Psoas muscle (tissue), 8 donors: Measurements from ENCODE around the gene ZNF668. TPM values are rescaled to one million over a fixed set of nuclear protein-coding genes. Genes with fewer than 3 reads are reported as not detected.

Experiments
- ATAC-seq, 4 donors: fragments of 200-7000 bp; cut with Tn5 transposase; one replicate each; pipeline ENCODE4 v1.9.1; 2020; ENCODE audit warnings: moderate library complexity in 3 of 4, mild to moderate bottlenecking in 2 of 4
- DNase-seq, 2 donors: peaks; one replicate each; pipeline ENCODE4 v3.0.0-alpha.2; 2020
- H3K27ac ChIP-seq: fragments of 200-600 bp; one replicate; pipeline ENCODE4 v1.8.0; 2022
- H3K27me3 ChIP-seq, 3 donors: fragments of 200-600 bp in 1 of 3; one replicate each; pipeline versions ENCODE4 v1.6.1 to v1.8.0; 2013 to 2022; ENCODE audit warnings: low read length in 2 of 3, mild to moderate bottlenecking in 2 of 3, moderate library complexity in 1 of 3; ENCODE audit not compliant: insufficient read depth in 3 of 3
- H3K36me3 ChIP-seq, 2 donors: fragments of 200-600 bp in 1 of 2; one replicate each; pipeline versions ENCODE4 v1.6.1 to v1.8.0; 2013 to 2022; ENCODE audit warnings: low read depth in 1 of 2, mild to moderate bottlenecking in 1 of 2, moderate library complexity in 1 of 2; ENCODE audit not compliant: insufficient read depth in 1 of 2
- H3K4me1 ChIP-seq: fragments of 200-600 bp; one replicate; pipeline ENCODE4 v1.8.0; 2022
- H3K4me3 ChIP-seq: fragments of 200-600 bp; one replicate; pipeline ENCODE4 v1.8.0; 2022; ENCODE audit warnings: mild to moderate bottlenecking
- H3K9me3 ChIP-seq: fragments of 200-600 bp; one replicate; pipeline ENCODE4 v1.8.0; 2022
- WGBS, 3 donors: extraction: QIAGEN DNeasy Blood & Tissue Kit; methylation state at CpG; one replicate each; pipeline versions ENCODE4 v1.1.6 to v1.1.7; 2013; 5-methylcytosine and 5-hydroxymethylcytosine counted together
- intact Hi-C, 2 donors: fragments of 100-400 bp; cut with DNase I; formaldehyde crosslinking; loops; one replicate each; pipeline versions ENCODE4 v1.11.0 to v1.14.2; 2022
- long read RNA-seq, 2 donors: library from polyadenylated mRNA; unstranded; transcript quantifications; one replicate each; pipeline ENCODE4 v2.0.0, GENCODE V29; 2021
- polyA plus RNA-seq, 3 donors: library from polyadenylated mRNA; stranded (reverse); fragments of 200-250 nt; gene quantifications; one replicate each; pipeline ENCODE4 v1.2.3, GENCODE V29; 2013
- total RNA-seq, 4 donors: library from RNA; stranded (reverse); fragmentation: NEBNext Ultra II Directional in 2 of 4; extraction: Animal tissue kit (Norgen Biotek cat#: 25700) in 2 of 4; gene quantifications; one replicate each; pipeline versions ENCODE4 v1.2.1 to v1.2.4, GENCODE V29; 2021 to 2023
- TF ChIP-seq, protein P1 (sequence below): fragments of 200-600 bp; IDR thresholded peaks from one replicate; pipeline ENCODE4 v1.8.0; 2022; ENCODE audit warnings: antibody characterized with exemption
- donor health status: healthy with polysubstance abuse.
- donor health status: DM: no; HTN: no; CAD: no; lungs with moderate emphysema.
- donor health status: Bipolar disorder and iron deficiency.
- donor health status: healthy.
- donor health status: DM: yes; HTN: yes; CAD: no.
- donor health status: DM: no; HTN: no; CAD: no.
- donor health status: DM: no; HTN: no; CAD: no.
- donor health status: DM: yes; HTN: yes; CAD: no.

The ZNF668 gene
- 1 to 10 TPM; 5.3 to 7.5 (median 5.8) TPM for total RNA-seq
- 10 to 100 TPM in 2 of 3 donors, 1 to 10 TPM in 1; 7.2 to 12.3 (median 10.9) TPM for polyA plus RNA-seq
- long read RNA-seq, donor 1, transcript ZNF668-201 (3 exons, 2,762 nt) = major isoform, 10 of 15 reads
- long read RNA-seq, donor 1, partial matches to known transcripts = 4 of 15 reads
- long read RNA-seq, donor 1, other reads (novel, unspliced or antisense) = 1 of 15 reads
- long read RNA-seq, donor 2, transcript ZNF668-201 (3 exons, 2,762 nt) = major isoform, 20 of 30 reads
- long read RNA-seq, donor 2, partial matches to known transcripts = 7 of 30 reads
- long read RNA-seq, donor 2, other reads (novel, unspliced or antisense) = 3 of 30 reads

DNA sequence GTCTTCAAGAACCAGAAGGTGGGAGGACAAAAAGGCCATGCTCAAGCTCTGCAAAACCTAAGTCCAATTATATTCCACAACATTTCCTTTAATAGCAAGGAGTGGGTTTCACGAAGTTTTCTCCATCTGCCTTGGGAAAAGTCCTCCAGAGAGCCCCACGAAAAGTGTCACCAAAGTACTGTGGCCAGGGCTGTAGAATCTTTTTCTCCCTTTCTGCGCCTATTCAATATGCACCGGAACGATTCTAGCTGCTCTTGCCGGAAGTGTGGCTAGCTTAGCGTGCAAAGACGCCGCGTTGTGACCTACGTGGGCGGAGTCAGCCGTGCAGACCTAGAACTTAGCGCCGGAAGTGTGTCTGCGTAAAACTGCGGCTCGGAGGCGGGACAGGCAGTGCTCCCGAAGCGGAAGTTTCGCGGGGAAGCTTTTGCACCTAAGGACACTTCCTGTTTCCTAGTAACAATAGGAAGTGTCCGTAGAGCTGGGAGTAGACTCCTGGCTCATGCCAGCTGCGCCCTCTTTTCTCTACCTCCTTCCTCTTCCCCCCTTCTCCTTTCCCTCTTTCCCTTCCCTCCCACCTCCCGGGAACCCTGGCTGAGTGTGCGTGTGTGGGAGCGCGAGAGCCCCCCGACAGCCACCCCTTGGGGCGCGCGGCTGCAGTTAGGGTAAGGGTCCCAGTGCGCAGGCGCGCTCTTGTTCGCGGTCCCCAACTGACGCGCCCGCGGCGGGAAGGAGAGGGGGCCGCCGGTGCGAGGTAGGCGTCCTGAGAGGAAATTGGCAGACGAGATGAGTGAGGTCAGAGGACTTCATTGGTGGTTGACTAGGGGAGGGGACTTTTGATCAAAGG lies at the start of gene ZNF668, which contains the start of gene ZNF646:
TSS of gene ZNF668 (minus strand) at position 271 of the 844 bp plus-strand sequence. CDS start 9,781 bp downstream, outside the sequence.
TSS of gene ZNF646 (plus strand) at position 453 of the 844 bp plus-strand sequence. CDS start 1,903 bp downstream, outside the sequence.
- peak; percentile 98 to 99 for DNase-seq
- peak within 1 kb of the TSS; percentile 93 for H3K4me3 ChIP-seq
- H3K27me3 ChIP-seq = no peaks in the 10 kb centered on the region
- 0% methylated on average over 48 of the region's 48 CpGs for WGBS, 3 donors
- TF ChIP-seq, protein P1, sequence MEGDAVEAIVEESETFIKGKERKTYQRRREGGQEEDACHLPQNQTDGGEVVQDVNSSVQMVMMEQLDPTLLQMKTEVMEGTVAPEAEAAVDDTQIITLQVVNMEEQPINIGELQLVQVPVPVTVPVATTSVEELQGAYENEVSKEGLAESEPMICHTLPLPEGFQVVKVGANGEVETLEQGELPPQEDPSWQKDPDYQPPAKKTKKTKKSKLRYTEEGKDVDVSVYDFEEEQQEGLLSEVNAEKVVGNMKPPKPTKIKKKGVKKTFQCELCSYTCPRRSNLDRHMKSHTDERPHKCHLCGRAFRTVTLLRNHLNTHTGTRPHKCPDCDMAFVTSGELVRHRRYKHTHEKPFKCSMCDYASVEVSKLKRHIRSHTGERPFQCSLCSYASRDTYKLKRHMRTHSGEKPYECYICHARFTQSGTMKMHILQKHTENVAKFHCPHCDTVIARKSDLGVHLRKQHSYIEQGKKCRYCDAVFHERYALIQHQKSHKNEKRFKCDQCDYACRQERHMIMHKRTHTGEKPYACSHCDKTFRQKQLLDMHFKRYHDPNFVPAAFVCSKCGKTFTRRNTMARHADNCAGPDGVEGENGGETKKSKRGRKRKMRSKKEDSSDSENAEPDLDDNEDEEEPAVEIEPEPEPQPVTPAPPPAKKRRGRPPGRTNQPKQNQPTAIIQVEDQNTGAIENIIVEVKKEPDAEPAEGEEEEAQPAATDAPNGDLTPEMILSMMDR = no peak
- H3K9me3 ChIP-seq = no peaks in the 10 kb centered on the region
- peak within 1 kb of the TSS; percentile 97 for H3K27ac ChIP-seq
- intact Hi-C loops = loop anchor here (2.0 kb wide), 2 partner anchors 39 to 41 kb away; partner anchors contain the start of gene STX4 (in 1 of the 2)
- ATAC-seq = peak; percentile 92 to 93 (median 92)
- H3K36me3 ChIP-seq = peaks cover 0 to 38% of the 10 kb centered on the region in 2 donors
- peaks cover 20% of the 10 kb centered on the region for H3K4me1 ChIP-seq

- intact Hi-C loops = no loop called here
- Histone ChIP-seq H3K27me3 (no peaks in the 10 kb centered on the region), H3K36me3 (peaks cover 0 to 62% of the 10 kb centered on the region in 2 donors), H3K4me3 (no peak overlapping the region), H3K27ac (no peak overlapping the region), H3K4me1 (peaks cover 15% of the 10 kb centered on the region), H3K9me3 (no peaks in the 10 kb centered on the region)
- no peak for DNase-seq
- WGBS, 3 donors = 90 to 96% (median 92%) methylated on average over 16 of the region's 16 CpGs
- no peak for ATAC-seq
- TF ChIP-seq, protein P1 = no peak
Observed at GRCh38 chr16:31120129-31120528, 46.1 kb upstream of the ZNF668 start.

GRCh38 chr16:31118223-31119155 lies 44.4 kb upstream of the ZNF668 start:
- Histone ChIP-seq H3K9me3 (no peaks in the 10 kb centered on the region), H3K27me3 (no peaks in the 10 kb centered on the region), H3K27ac (peak overlapping the region; percentile 99), H3K4me3 (peak overlapping the region; percentile 76), H3K4me1 (peaks cover 15% of the 10 kb centered on the region), H3K36me3 (peaks cover 0 to 45% of the 10 kb centered on the region in 2 donors)
- DNase-seq (no peak), ATAC-seq (peak in 3 of 4 donors; percentile 41 to 65 (median 61))
- TF ChIP-seq, protein P1 = no peak
- 52 to 53% (median 52%) methylated on average over 9 of the region's 9 CpGs for WGBS, 3 donors
- intact Hi-C loops = no loop called here
